Liver (tissue), 9 donors: ENCODE measurements around the gene CTNNBL1. TPM values are rescaled to one million over a fixed set of nuclear protein-coding genes. Genes with fewer than 3 reads are reported as not detected.

Experiments used
- DNase-seq: peaks from one replicate; pipeline ENCODE4 v3.0.0-alpha.2; 2017; ENCODE audit warnings: low spot score
- H3K27ac ChIP-seq, 2 donors: one replicate each; pipeline ENCODE4 v1.7.0; 2013; ENCODE audit warnings: inconsistent platforms in 2 of 2, low read length in 2 of 2, control low read depth in 1 of 2, low read depth in 1 of 2, mild to moderate bottlenecking in 1 of 2
- H3K27me3 ChIP-seq, 4 donors: one replicate each; pipeline versions ENCODE4 v1.6.1 to v1.7.0; 2013; ENCODE audit warnings: low read length in 3 of 4, inconsistent platforms in 1 of 4, mild to moderate bottlenecking in 1 of 4, moderate library complexity in 1 of 4; ENCODE audit not compliant: control insufficient read depth in 4 of 4, insufficient read depth in 4 of 4
- H3K36me3 ChIP-seq, 4 donors: one replicate each; pipeline versions ENCODE4 v1.6.1 to v1.7.0; 2013; ENCODE audit warnings: low read length in 3 of 4, mild to moderate bottlenecking in 3 of 4, low read depth in 1 of 4, moderate library complexity in 1 of 4; ENCODE audit not compliant: control insufficient read depth in 4 of 4, insufficient read depth in 3 of 4
- H3K4me1 ChIP-seq, 4 donors: one replicate each; pipeline versions ENCODE4 v1.6.1 to v1.7.0; 2013; ENCODE audit warnings: low read length in 3 of 4, mild to moderate bottlenecking in 3 of 4, moderate library complexity in 1 of 4; ENCODE audit not compliant: control insufficient read depth in 4 of 4, insufficient read depth in 4 of 4
- H3K4me3 ChIP-seq, 3 donors: one replicate each; pipeline versions ENCODE4 v1.6.1 to v1.7.0; 2013; ENCODE audit warnings: low read length in 3 of 3, control low read depth in 1 of 3, low read depth in 1 of 3, mild to moderate bottlenecking in 1 of 3
- H3K9ac ChIP-seq, 2 donors: one replicate each; pipeline ENCODE4 v1.7.0; 2013; ENCODE audit warnings: low read length in 2 of 2, mild to moderate bottlenecking in 2 of 2, moderate library complexity in 2 of 2, control low read depth in 1 of 2, low read depth in 1 of 2
- H3K9me3 ChIP-seq, 4 donors: one replicate each; pipeline versions ENCODE4 v1.6.1 to v1.7.0; 2013; ENCODE audit warnings: low read length in 3 of 4; ENCODE audit not compliant: control insufficient read depth in 4 of 4
- ATF3 ChIP-seq: IDR thresholded peaks from 2 replicates; pipeline ENCODE4 v1.6.1; 2016; ENCODE audit warnings: antibody characterized with exemption
- CTCF ChIP-seq: fragments of 150-350 bp; IDR thresholded peaks from 2 replicates; pipeline ENCODE4 v1.5.1; 2017; ENCODE audit warnings: improper control_type of control experiment, low read depth, low read length; ENCODE audit not compliant: missing input control
- EGR1 ChIP-seq, 2 donors: IDR thresholded peaks; 2 replicates each; pipeline ENCODE4 v1.6.1; 2016 to 2018; ENCODE audit warnings: antibody characterized with exemption in 2 of 2, low read depth in 2 of 2
- FOXA1 ChIP-seq: IDR thresholded peaks from 2 replicates; pipeline ENCODE4 v1.6.1; 2016; ENCODE audit warnings: antibody characterized with exemption
- FOXA2 ChIP-seq: IDR thresholded peaks from 2 replicates; pipeline ENCODE4 v1.6.1; 2016; ENCODE audit warnings: antibody characterized with exemption
- GABPA ChIP-seq, 2 donors: IDR thresholded peaks in 1 of 2; conservative IDR thresholded peaks in 1 of 2; 2 replicates each; pipeline ENCODE4 v1.6.1; 2016; ENCODE audit warnings: antibody characterized with exemption in 2 of 2, mild to moderate bottlenecking in 1 of 2, moderate library complexity in 1 of 2
- HNF4A ChIP-seq, 2 donors: conservative IDR thresholded peaks; 2 replicates each; pipeline ENCODE4 v1.6.1; 2016; ENCODE audit warnings: antibody characterized with exemption in 2 of 2, mild to moderate bottlenecking in 2 of 2
- HNF4G ChIP-seq: IDR thresholded peaks from 2 replicates; pipeline ENCODE4 v1.6.1; 2016; ENCODE audit warnings: antibody characterized with exemption
- JUND ChIP-seq, 2 donors: IDR thresholded peaks; 2 replicates each; pipeline ENCODE4 v1.6.1; 2016; ENCODE audit warnings: antibody characterized with exemption in 2 of 2
- MAX ChIP-seq: IDR thresholded peaks from 2 replicates; pipeline ENCODE4 v1.6.1; 2016; ENCODE audit warnings: antibody characterized with exemption
- NR2F2 ChIP-seq: IDR thresholded peaks from 2 replicates; pipeline ENCODE4 v1.6.1; 2016; ENCODE audit warnings: antibody characterized with exemption
- RAD21 ChIP-seq, 2 donors: IDR thresholded peaks; 2 replicates each; pipeline ENCODE4 v1.6.1; 2016; ENCODE audit warnings: antibody characterized with exemption in 2 of 2, mild to moderate bottlenecking in 2 of 2
- REST ChIP-seq: IDR thresholded peaks from 2 replicates; pipeline ENCODE4 v1.6.1; 2016; ENCODE audit warnings: antibody characterized with exemption, mild to moderate bottlenecking
- RXRA ChIP-seq, 2 donors: IDR thresholded peaks; 2 replicates each; pipeline ENCODE4 v1.6.1; 2017 to 2018; ENCODE audit warnings: antibody characterized with exemption in 2 of 2, mild to moderate bottlenecking in 1 of 2
- SP1 ChIP-seq: IDR thresholded peaks from 2 replicates; pipeline ENCODE4 v1.6.1; 2018; ENCODE audit warnings: antibody characterized with exemption, mild to moderate bottlenecking
- TAF1 ChIP-seq: conservative IDR thresholded peaks from 2 replicates; pipeline ENCODE4 v1.6.1; 2016; ENCODE audit warnings: antibody characterized with exemption, mild to moderate bottlenecking
- YY1 ChIP-seq: IDR thresholded peaks from 2 replicates; pipeline ENCODE4 v1.6.1; 2016; ENCODE audit warnings: antibody characterized with exemption, mild to moderate bottlenecking
- ZBTB33 ChIP-seq: IDR thresholded peaks from 2 replicates; pipeline ENCODE4 v1.6.1; 2016; ENCODE audit warnings: antibody characterized with exemption
- WGBS: extraction: QIAGEN DNeasy Blood & Tissue Kit; methylation state at CpG from one replicate; pipeline ENCODE4 v1.1.7; 2013; 5-methylcytosine and 5-hydroxymethylcytosine counted together
- polyA plus RNA-seq, 2 donors: library from polyadenylated mRNA; stranded (reverse) in 1 of 2; unstranded in 1 of 2; fragments of 200-250 nt in 1 of 2; fragments of >200 nt in 1 of 2; fragmentation: Nextera tagmentation in 1 of 2; extraction: Ambion mirVana in 1 of 2; gene quantifications; one replicate each; pipeline versions ENCODE4 v1.2.1 to v1.2.3, GENCODE V29; 2013 to 2015
- total RNA-seq, 2 donors: library from RNA; depleted of rRNA; stranded (reverse); fragments of >200 nt; gene quantifications; one replicate each; pipeline ENCODE4 v1.2.3, GENCODE V29; 2014
- donor health status: healthy.
- donor health status: healthy.
- donor health status: healthy.
- donor health status: healthy.
- donor health status: healthy.

Gene CTNNBL1
- total and polyA plus RNA-seq, 4 donors = 18.3 to 25.4 (median 20.3) TPM

- no peak for TF ChIP-seq FOXA1
- no peak for TF ChIP-seq ATF3
- TF ChIP-seq EGR1 (IDR thresholded peaks at IDR 0.05; ENCODE audit: low read depth in 2 of 2) = no peak
- no peak for TF ChIP-seq TAF1
- no peak for TF ChIP-seq ZBTB33
- no peak for TF ChIP-seq HNF4A (conservative IDR thresholded peaks at IDR 0.05)
- TF ChIP-seq YY1 = no peak
- no peak for TF ChIP-seq RAD21 (IDR thresholded peaks at IDR 0.05)
- no peak for TF ChIP-seq RXRA (IDR thresholded peaks at IDR 0.05)
- no peak for TF ChIP-seq JUND (IDR thresholded peaks at IDR 0.05)
- TF ChIP-seq MAX = no peak
- no peak for TF ChIP-seq GABPA (IDR thresholded peaks at IDR 0.05 in 1 of 2, conservative IDR thresholded peaks at IDR 0.05 in 1 of 2)
- no peak for TF ChIP-seq REST
- TF ChIP-seq HNF4G = no peak
- TF ChIP-seq SP1 = no peak
- TF ChIP-seq NR2F2 = no peak
- no peak for TF ChIP-seq CTCF
- no peak for TF ChIP-seq FOXA2
- Histone ChIP-seq H3K27ac (no peak overlapping the region), H3K36me3 (peaks cover 9 to 31% (median 20%) of the 10 kb centered on the region in 4 donors), H3K4me3 (no peak overlapping the region), H3K27me3 (no peaks in the 10 kb centered on the region), H3K9ac (no peak overlapping the region), H3K9me3 (no peaks in the 10 kb centered on the region), H3K4me1 (peaks cover 0 to 16% (median 12%) of the 10 kb centered on the region in 4 donors)
- 88% methylated on average over 3 of the region's 3 CpGs for WGBS
- no peak for DNase-seq
These were observed 51.7 kb downstream of the CTNNBL1 start for GRCh38 chr20:37745553-37745952.
